Measurements from ENCODE around the gene PCDHGB6.
"Not testable (repeated sequence)": the region's sequence is repeated elsewhere in the genome, so short reads cannot be mapped to it uniquely, and the experiment has no call there.

PCDHGB6 gene

DNA sequence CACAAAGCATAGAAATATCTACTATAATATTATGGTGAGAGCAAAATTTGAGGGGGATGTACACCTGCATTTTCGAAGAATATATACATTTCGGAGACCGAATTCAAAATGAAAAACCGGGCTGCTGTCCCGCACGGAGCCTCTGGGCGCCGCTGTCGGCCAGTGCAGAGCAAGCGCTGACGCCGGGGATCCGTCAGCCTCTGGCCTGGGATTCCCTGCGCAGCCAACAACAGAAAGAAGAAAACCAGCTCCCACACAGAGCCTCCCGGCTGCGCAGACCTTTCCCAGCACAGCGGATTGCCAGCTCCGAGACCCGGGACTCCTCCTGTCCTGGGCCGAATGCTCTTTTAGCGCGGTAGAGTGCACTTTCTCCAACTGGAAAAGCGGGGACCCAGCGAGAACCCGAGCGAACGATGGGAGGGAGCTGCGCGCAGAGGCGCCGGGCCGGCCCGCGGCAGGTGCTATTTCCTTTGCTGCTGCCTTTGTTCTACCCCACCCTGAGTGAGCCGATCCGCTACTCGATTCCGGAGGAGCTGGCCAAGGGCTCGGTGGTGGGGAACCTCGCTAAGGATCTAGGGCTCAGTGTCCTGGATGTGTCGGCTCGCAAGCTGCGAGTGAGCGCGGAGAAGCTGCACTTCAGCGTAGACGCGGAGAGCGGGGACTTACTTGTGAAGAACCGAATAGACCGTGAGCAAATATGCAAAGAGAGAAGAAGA lies at the start of gene PCDHGB6:
TSS of gene PCDHGB6 (plus strand) at position 232 of the 716 bp plus-strand sequence. CDS start at position 414, 182 bp downstream.
- DNase-seq: not testable (repeated sequence)

GRCh38 chr5:141359790-141360426 lies 47.9 kb upstream of the PCDHGB6 start, which contains the start of gene PCDHGB2:
Gene PCDHGB2, plus strand, starts transcription at chr5:141359994. Its CDS starts 142 bp downstream, at chr5:141360136.
- DNase-seq: no peak

DNA sequence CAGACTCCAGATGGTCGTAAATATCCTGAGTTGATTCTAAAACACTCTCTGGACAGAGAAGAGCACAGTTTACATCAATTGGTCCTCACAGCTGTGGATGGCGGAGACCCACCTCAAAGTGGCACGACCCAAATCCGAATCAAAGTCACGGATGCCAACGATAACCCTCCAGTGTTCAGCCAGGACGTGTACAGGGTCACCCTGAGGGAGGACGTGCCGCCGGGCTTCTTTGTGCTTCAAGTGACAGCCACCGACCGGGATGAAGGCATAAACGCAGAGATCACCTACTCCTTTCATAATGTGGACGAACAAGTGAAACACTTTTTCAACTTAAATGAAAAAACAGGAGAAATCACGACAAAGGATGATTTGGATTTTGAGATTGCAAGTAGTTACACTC lies 47.1 kb upstream of the PCDHGB6 start:
- DNase-seq: no peak

DNA sequence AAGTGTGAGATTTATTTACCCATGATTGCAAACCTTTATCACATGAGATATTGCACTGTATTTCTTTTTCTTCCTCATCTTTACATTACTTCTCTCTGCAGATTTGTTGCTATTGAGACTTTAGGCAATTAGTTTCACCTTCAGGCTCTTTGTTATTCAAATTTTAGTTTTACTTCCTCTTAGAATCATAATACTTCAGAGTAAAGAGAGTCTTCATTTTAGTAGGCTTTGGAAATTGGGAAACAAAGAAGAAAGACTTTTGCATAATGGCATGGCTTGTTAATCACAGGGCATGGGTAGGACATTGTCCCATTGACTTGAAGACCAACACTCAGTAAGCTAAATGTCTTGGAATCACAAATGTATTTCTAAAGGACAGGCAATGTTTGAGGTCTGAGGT lies 45.1 kb upstream of the PCDHGB6 start:
- no peak for DNase-seq

GRCh38 chr5:141363952-141364660 lies 43.7 kb upstream of the PCDHGB6 start, which contains the start of gene PCDHGA5:
Gene PCDHGA5, plus strand, starts transcription at chr5:141364162. Its CDS starts 169 bp downstream, at chr5:141364331.
- no peak for DNase-seq

DNA sequence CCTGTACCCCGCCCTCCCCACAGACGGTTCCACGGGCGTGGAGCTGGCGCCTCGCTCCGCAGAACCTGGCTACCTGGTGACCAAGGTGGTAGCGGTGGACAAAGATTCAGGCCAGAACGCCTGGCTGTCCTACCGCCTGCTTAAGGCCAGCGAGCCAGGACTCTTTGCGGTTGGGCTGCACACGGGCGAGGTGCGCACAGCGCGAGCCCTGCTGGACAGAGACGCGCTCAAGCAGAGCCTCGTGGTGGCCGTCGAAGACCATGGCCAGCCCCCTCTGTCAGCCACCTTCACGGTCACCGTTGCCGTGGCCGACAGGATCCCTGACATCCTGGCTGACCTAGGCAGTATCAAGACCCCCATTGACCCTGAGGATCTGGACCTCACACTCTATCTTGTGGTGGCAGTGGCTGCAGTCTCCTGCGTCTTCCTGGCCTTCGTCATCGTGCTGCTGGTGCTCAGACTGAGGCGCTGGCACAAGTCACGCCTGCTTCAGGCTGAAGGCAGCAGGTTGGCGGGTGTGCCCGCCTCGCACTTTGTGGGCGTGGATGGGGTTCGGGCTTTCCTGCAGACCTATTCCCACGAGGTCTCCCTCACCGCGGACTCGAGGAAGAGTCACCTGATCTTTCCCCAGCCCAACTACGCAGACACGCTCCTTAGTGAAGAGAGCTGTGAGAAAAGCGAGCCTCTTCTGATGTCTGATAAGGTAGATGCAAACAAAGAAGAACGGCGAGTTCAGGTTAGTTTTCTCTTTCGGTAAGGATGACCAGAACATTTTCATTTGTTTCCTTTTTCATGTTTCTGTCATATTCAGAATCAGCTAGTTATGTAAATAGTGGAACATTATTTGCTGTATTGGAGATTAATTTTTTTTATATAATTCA lies 41.6 kb upstream of the PCDHGB6 start:
- no peak for DNase-seq

- no peak for DNase-seq
Measured at GRCh38 chr5:141369994-141370848, 37.6 kb upstream of the PCDHGB6 start, which contains the start of gene PCDHGB3. Gene PCDHGB3, plus strand, starts transcription at chr5:141370242. Its CDS starts 153 bp downstream, at chr5:141370395.

- no peak for DNase-seq
Measured at GRCh38 chr5:141371572-141372475, 36.0 kb upstream of the PCDHGB6 start.

DNA sequence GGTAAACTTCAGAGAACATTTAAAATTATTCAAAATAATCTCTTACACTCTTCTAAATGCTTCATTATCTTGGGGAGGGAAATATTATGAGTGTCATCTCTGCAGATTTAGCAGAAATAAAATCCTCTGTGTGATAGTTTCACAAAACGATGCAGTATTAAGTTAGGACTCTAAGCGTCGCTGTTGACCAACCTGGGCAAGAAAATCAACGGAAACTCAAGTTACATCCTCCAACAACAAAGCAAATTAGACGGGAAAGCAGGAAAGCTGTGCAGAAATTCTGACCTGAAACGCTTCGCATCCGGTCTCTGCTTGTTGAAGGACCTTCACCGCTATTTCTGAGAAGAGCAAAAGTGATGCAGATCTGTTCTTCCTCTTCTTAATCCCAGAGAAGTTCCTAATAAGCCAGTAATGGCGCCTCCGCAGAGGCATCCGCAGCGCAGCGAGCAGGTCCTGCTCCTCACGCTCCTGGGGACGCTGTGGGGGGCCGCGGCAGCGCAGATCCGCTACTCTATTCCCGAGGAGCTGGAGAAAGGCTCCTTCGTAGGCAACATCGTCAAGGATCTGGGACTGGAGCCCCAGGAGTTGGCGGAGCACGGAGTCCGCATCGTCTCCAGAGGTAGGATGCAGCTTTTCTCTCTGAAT lies 34.0 kb upstream of the PCDHGB6 start, which contains the start of gene PCDHGA6:
TSS of gene PCDHGA6 (plus strand) at position 219 of the 645 bp plus-strand sequence. CDS start at position 412, 193 bp downstream.
- no peak for DNase-seq

DNA sequence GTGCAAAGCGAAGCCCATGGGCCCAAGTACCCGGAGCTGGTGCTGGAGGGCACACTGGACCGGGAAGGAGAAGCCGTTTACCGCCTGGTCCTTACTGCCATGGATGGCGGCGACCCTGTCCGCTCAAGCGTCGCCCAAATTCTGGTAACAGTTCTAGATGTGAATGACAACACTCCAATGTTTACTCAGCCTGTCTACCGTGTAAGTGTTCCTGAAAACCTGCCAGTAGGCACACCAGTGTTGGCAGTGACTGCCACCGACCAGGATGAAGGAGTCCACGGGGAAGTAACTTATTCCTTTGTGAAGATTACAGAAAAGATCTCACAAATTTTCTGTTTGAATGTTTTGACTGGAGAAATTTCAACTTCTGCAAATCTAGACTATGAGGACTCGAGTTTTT lies 33.2 kb upstream of the PCDHGB6 start:
- no peak for DNase-seq

DNA sequence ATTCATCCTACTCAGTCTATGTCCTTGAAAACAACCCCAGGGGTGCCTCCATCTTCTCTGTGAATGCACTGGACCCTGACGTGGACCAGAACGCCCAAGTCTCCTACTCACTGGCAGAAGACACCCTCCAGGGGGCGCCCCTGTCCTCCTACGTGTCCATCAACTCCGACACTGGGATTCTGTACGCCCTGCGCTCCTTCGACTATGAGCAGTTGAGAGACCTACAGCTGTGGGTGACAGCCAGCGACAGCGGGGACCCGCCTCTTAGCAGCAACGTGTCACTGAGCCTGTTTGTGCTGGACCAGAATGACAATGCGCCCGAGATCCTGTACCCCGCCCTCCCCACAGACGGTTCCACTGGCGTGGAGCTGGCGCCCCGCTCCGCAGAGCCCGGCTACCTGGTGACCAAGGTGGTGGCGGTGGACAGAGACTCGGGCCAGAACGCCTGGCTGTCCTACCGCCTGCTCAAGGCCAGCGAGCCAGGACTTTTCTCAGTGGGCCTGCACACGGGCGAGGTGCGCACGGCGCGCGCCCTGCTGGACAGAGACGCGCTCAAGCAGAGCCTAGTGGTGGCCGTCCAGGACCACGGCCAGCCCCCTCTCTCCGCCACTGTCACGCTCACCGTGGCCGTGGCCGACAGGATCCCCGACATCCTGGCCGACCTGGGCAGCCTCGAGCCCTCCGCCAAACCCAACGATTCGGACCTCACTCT lies 32.2 kb upstream of the PCDHGB6 start:
- DNase-seq: not testable (repeated sequence)

DNA sequence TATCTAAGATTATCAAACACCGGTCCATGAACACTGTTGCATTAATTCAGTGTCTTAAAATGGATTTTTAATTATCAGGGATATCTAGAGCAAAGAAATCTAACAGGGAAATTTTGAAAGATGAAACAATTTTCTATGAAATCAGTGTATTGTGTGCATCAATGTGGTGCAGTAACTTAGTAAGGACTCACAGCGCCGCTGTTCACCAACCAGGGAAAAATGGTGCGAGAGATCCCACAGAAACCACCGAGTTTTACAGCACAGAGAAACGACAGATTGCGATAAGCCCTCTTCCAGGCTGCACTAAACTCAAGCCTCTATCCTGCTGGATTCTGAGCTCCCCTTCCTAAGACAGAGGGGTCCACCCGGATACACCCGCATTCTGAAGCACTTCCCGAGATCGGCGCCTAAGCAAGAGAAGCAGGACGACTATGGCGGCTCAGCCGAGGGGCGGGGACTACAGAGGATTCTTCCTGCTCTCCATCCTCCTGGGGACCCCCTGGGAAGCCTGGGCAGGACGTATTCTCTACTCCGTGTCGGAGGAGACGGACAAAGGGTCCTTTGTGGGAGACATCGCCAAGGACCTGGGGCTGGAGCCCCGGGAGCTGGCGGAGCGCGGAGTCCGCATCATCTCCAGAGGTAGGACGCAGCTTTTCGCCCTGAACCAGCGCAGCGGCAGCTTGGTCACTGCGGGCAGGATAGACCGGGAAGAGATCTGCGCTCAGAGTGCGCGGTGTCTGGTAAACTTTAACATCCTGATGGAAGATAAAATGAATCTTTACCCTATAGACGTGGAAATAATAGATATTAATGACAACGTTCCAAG lies 25.1 kb upstream of the PCDHGB6 start, which contains the start of gene PCDHGA7:
TSS of gene PCDHGA7 (plus strand) at position 274 of the 826 bp plus-strand sequence. CDS start at position 432, 158 bp downstream.
- DNase-seq: no peak

- no peak for DNase-seq
Measured at GRCh38 chr5:141383345-141383744, 24.5 kb upstream of the PCDHGB6 start.

GRCh38 chr5:141384471-141385267 lies 23.2 kb upstream of the PCDHGB6 start:
- no peak for DNase-seq

- DNase-seq: not testable (repeated sequence)
Measured at GRCh38 chr5:141387557-141388311, 20.1 kb upstream of the PCDHGB6 start, which contains the start of gene PCDHGB4. Gene PCDHGB4, plus strand, starts transcription at chr5:141387698. Its CDS starts 187 bp downstream, at chr5:141387885.

GRCh38 chr5:141388661-141389060 lies 19.2 kb upstream of the PCDHGB6 start:
- no peak for DNase-seq

Data from SIG-M5 (cell line).